ENCODE measurements around the gene MAB21L4.

The MAB21L4 gene

DNA sequence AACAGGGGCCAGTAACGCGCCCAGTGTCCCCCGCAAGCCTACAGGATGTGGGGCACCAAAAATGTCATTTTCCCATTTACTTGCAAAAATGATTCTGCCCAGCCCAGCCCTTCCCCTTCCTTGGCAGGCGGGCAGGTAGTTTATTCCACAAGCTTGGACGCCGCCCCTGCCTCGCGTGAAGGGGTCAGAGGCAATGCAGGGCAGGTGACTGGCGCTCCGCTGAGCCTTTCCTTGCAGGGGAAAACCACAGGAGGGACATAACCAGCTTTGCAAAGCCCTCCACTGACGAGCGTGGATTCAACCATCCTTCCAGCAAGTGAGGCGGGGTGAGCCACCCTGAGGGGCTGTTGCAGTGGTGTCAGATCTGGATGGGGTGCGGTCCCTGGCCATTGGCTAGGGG lies 5.3 kb downstream of the MAB21L4 start:
- TF ChIP-seq, protein P1, sequence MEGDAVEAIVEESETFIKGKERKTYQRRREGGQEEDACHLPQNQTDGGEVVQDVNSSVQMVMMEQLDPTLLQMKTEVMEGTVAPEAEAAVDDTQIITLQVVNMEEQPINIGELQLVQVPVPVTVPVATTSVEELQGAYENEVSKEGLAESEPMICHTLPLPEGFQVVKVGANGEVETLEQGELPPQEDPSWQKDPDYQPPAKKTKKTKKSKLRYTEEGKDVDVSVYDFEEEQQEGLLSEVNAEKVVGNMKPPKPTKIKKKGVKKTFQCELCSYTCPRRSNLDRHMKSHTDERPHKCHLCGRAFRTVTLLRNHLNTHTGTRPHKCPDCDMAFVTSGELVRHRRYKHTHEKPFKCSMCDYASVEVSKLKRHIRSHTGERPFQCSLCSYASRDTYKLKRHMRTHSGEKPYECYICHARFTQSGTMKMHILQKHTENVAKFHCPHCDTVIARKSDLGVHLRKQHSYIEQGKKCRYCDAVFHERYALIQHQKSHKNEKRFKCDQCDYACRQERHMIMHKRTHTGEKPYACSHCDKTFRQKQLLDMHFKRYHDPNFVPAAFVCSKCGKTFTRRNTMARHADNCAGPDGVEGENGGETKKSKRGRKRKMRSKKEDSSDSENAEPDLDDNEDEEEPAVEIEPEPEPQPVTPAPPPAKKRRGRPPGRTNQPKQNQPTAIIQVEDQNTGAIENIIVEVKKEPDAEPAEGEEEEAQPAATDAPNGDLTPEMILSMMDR (IDR thresholded peaks at IDR 0.05; ENCODE audit: insufficient read depth, low read length, poor library complexity, severe bottlenecking) = no peak
- Histone ChIP-seq H3K36me3 (ENCODE audit: control insufficient read depth, insufficient read depth, low read length) (no peaks in the 10 kb centered on the region), H3K27me3 (replicated peaks; ENCODE audit: control insufficient read depth, insufficient read depth, low read length) (no peaks in the 10 kb centered on the region; the same call in 1 of the 2 replicates), H3K4me3 (replicated peaks; ENCODE audit: low read depth, low read length) (no peak overlapping the region)
- DNase-seq (ENCODE audit: extremely low read depth, insufficient read length) = no peak

GRCh38 chr2:240889601-240890560 lies 6.1 kb downstream of the MAB21L4 start:
- no peak for DNase-seq (ENCODE audit: extremely low read depth, insufficient read length)
- no peak overlapping the region for H3K4me3 ChIP-seq (replicated peaks; ENCODE audit: low read depth, low read length)
- H3K27me3 ChIP-seq (replicated peaks; ENCODE audit: control insufficient read depth, insufficient read depth, low read length) = no peaks in the 10 kb centered on the region

DNA sequence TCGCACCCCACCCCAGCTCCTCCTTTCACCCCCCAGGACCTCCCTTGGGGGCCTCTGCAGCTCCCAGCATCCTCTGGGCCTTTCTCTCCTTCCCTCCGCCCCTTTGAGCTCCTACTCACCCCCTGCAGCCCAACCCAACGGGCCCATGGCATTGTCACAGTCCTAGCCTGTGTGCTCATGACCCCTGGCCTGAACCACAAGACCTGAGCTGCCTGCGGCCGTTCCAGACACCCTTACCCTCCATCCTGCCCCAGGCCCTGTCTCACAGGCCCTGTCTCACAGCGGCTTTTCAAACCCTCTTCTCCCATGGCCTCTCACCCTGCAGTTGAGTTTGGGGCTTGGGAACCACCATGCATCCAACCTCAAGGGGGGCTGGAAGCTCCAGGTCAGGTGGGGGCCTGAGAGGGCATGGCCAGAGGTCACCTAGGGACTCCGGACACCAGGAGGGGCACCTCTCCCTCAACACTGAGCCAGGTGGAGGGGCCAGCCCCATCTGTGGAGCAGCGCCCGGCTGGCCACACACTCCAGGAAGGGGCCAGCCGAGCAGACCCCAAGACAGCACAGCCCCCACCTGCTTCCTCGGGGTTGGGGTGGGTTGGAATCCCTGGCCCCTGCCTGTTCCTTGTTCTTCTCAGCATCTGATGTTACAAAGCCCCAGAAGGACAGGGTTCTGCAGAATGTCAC lies 6.9 kb downstream of the MAB21L4 start:
- no peak overlapping the region for H3K4me3 ChIP-seq (replicated peaks; ENCODE audit: low read depth, low read length)
- H3K27me3 ChIP-seq (replicated peaks; ENCODE audit: control insufficient read depth, insufficient read depth, low read length) = no peaks in the 10 kb centered on the region
- no peak for DNase-seq (ENCODE audit: extremely low read depth, insufficient read length)
- H3K36me3 ChIP-seq (ENCODE audit: control insufficient read depth, insufficient read depth, low read length) = no peaks in the 10 kb centered on the region
- TF ChIP-seq, protein P1 (IDR thresholded peaks at IDR 0.05; ENCODE audit: insufficient read depth, low read length, poor library complexity, severe bottlenecking) = no peak

More at GRCh38 chr2:240889601-240890560, 6.1 kb downstream of the MAB21L4 start:
- no peaks in the 10 kb centered on the region for H3K36me3 ChIP-seq (ENCODE audit: control insufficient read depth, insufficient read depth, low read length)
- TF ChIP-seq, protein P1 (IDR thresholded peaks at IDR 0.05; ENCODE audit: insufficient read depth, low read length, poor library complexity, severe bottlenecking) = no peak

DNA sequence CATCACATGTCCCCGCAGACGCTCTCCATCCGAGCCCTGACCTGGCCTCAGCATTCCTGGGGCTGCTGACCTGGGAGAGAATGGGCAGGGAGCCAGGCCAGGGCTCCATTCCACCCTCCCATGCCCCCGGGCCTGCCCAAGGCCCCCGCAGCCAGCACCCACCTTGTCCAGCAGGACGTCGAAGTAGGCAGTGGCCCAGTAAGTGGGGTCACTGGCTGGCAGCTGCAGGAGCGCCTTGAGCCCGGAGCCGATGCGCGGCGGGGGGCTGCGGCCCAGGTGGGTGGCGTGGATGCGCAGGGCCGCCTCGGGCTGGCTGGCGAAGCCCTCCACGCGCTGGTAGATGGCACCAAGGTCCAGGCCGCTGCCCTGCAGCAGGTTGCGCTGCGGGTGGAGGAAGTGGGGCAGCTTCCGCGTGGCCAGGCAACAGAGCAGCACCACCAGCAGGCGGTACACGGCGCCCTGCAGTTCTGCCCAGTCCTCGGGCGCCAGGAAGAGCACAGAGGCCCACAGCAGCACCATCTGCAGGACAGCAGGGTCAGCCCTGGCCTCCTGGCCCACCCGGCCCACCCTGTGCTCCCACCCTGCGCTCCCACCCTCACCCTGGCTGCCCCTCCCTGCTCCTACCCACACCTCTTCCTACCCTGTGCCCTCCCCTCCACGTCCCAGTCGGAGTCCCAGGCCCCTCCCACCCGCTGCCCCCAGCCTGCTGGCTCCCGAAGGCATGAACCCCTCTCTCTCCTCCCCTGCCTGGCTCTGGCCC lies 7.6 kb downstream of the MAB21L4 start:
- TF ChIP-seq, protein P1 (IDR thresholded peaks at IDR 0.05; ENCODE audit: insufficient read depth, low read length, poor library complexity, severe bottlenecking) = no peak
- no peak for DNase-seq (ENCODE audit: extremely low read depth, insufficient read length)
- Histone ChIP-seq H3K27me3 (replicated peaks; ENCODE audit: control insufficient read depth, insufficient read depth, low read length) (no peaks in the 10 kb centered on the region), H3K36me3 (ENCODE audit: control insufficient read depth, insufficient read depth, low read length) (no peaks in the 10 kb centered on the region), H3K4me3 (replicated peaks; ENCODE audit: low read depth, low read length) (no peak overlapping the region)

DNA sequence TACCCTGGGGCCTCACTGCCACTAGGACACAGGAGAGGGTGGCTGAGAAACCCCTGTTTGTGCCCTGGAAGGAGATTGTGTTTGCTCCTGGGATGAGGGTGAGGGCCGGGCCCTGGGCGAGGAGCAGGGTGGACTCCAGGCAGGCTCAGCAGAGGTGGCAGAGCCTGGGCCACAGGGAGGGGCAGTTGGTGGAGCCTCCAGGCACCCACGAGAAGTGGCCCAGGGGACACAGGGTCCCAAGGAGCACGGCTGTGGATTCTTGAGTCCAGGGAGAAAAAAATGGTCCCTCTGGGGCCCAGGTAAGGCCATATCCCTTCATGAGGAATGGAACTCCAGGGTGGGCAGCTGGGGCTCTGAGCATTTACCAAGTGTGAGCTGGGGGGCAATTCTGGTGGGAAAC lies 8.3 kb downstream of the MAB21L4 start:
- no peak for DNase-seq (ENCODE audit: extremely low read depth, insufficient read length)
- TF ChIP-seq, protein P1 (IDR thresholded peaks at IDR 0.05; ENCODE audit: insufficient read depth, low read length, poor library complexity, severe bottlenecking) = no peak
- Histone ChIP-seq H3K4me3 (replicated peaks; ENCODE audit: low read depth, low read length) (no peak overlapping the region), H3K36me3 (ENCODE audit: control insufficient read depth, insufficient read depth, low read length) (no peaks in the 10 kb centered on the region), H3K27me3 (replicated peaks; ENCODE audit: control insufficient read depth, insufficient read depth, low read length) (no peaks in the 10 kb centered on the region)

All from GM06990 (cell line).